Esophagus muscularis mucosa (tissue), 4 donors: Measurements from ENCODE around the gene CPA4. TPM values are rescaled to one million over a fixed set of nuclear protein-coding genes. Genes with fewer than 3 reads are reported as not detected.
A peak's percentile ranks its signal among the peaks of the same experiment; 100 is the strongest.

Source experiments
- DNase-seq: peaks from one replicate; pipeline ENCODE4 v3.0.0-alpha.2; 2017; ENCODE audit errors: extremely low spot score
- H3K27ac ChIP-seq, 4 donors: fragments of 200-600 bp; sonication (generic); replicated peaks in 1 of 4; 1 replicate in 3 of 4; 2 replicates in 1 of 4; pipeline ENCODE4 v1.5.1; 2016 to 2019; ENCODE audit warnings: mild to moderate bottlenecking in 1 of 4
- H3K27me3 ChIP-seq, 4 donors: fragments of 200-600 bp; sonication (generic); one replicate each; pipeline versions ENCODE4 v1.5.1 to v1.6.0; 2016 to 2019
- H3K36me3 ChIP-seq, 4 donors: fragments of 200-600 bp; sonication (generic); one replicate each; pipeline ENCODE4 v1.5.1; 2016 to 2019
- H3K4me1 ChIP-seq, 4 donors: fragments of 200-600 bp; sonication (generic); one replicate each; pipeline ENCODE4 v1.5.1; 2016 to 2019
- H3K4me3 ChIP-seq, 4 donors: fragments of 200-600 bp; sonication (generic); 1 replicate in 2 of 4; 2 replicates in 2 of 4; pipeline ENCODE4 v1.5.1; 2016 to 2019; ENCODE audit warnings: mild to moderate bottlenecking in 4 of 4, moderate library complexity in 1 of 4
- H3K9me3 ChIP-seq, 4 donors: fragments of 200-600 bp; sonication (generic); 1 replicate in 3 of 4; 2 replicates in 1 of 4; pipeline ENCODE4 v1.5.1; 2016 to 2019
- CTCF ChIP-seq, 3 experiments: fragments of 200-600 bp in 2 of 3; fragments of 450-650 bp in 1 of 3; sonication (generic) in 2 of 3; IDR thresholded peaks; one replicate each; pipeline ENCODE4 v1.5.1; 2017 to 2019; ENCODE audit warnings: antibody characterized with exemption in 3 of 3, mild to moderate bottlenecking in 2 of 3, moderate library complexity in 1 of 3
- EP300 ChIP-seq: sonication (generic); formaldehyde crosslinking; IDR thresholded peaks from one replicate; pipeline ENCODE4 v1.6.1; 2017; ENCODE audit warnings: antibody characterized with exemption
- POLR2A ChIP-seq: fragments of 450-650 bp; IDR thresholded peaks from one replicate; pipeline ENCODE4 v1.6.1; 2017; ENCODE audit warnings: antibody characterized with exemption, moderate library complexity, mild to moderate bottlenecking, low read depth
- POLR2AphosphoS5 ChIP-seq, 2 donors: sonication (generic); formaldehyde crosslinking; IDR thresholded peaks; one replicate each; pipeline ENCODE4 v1.6.1; 2017; ENCODE audit warnings: antibody characterized with exemption in 2 of 2
- WGBS: methylation state at CpG from one replicate; pipeline ENCODE4 v1.1.5; 2018; 5-methylcytosine and 5-hydroxymethylcytosine counted together
- intact Hi-C: fragments of 100-400 bp; cut with DNase I; formaldehyde crosslinking; loops from one replicate; pipeline ENCODE4 v1.15.1; 2023
- total RNA-seq, 4 donors: library from RNA; depleted of rRNA; stranded (reverse); fragments of >200 nt; gene quantifications; one replicate each; pipeline versions ENCODE4 v1.1.0 to v1.2.1, GENCODE V29; 2016

Gene CPA4
- total RNA-seq, 4 donors from 2014 or later, result not detected

- Histone ChIP-seq H3K36me3 (no peaks in the 10 kb centered on the region), H3K4me1 (peaks cover 0 to under 1% (median 0%) of the 10 kb centered on the region in 4 donors), H3K27me3 (no peaks in the 10 kb centered on the region), H3K9me3 (no peaks in the 10 kb centered on the region), H3K4me3 (no peak overlapping the region), H3K27ac (no peak overlapping the region)
- DNase-seq, result no peak
- 100% methylated on average over 1 of the region's 1 CpG for WGBS
- intact Hi-C loops, result no loop called here
- TF ChIP-seq EP300 (no peak), POLR2AphosphoS5 (IDR thresholded peaks at IDR 0.05) (no peak), POLR2A (no peak), CTCF (IDR thresholded peaks at IDR 0.05) (no peak)
These were observed 26.0 kb upstream of the CPA4 start for GRCh38 chr7:130266961-130267321.

GRCh38 chr7:130268463-130269317 is 24.3 kb upstream of the CPA4 start:
- Histone ChIP-seq H3K27me3 (no peaks in the 10 kb centered on the region), H3K27ac (no peak overlapping the region), H3K36me3 (no peaks in the 10 kb centered on the region), H3K4me3 (no peak overlapping the region), H3K9me3 (no peaks in the 10 kb centered on the region), H3K4me1 (peaks cover 0 to 18% (median 14%) of the 10 kb centered on the region in 4 donors)
- 84% methylated on average over 6 of the region's 6 CpGs for WGBS
- no peak for TF ChIP-seq POLR2A
- no peak for DNase-seq
- intact Hi-C loops, result no loop called here

- DNase-seq, result no peak
- Histone ChIP-seq H3K36me3 (no peaks in the 10 kb centered on the region), H3K27me3 (no peaks in the 10 kb centered on the region), H3K4me3 (no peak overlapping the region), H3K27ac (no peak overlapping the region), H3K9me3 (no peaks in the 10 kb centered on the region), H3K4me1 (peaks cover 0 to 23% (median 20%) of the 10 kb centered on the region in 4 donors)
- intact Hi-C loops, result no loop called here
- 80% methylated on average over 1 of the region's 1 CpG for WGBS
- no peak for TF ChIP-seq POLR2A
These were observed 23.7 kb upstream of the CPA4 start for GRCh38 chr7:130269318-130269694.

- H3K9me3 ChIP-seq, result no peaks in the 10 kb centered on the region
- intact Hi-C loops, result no loop called here
- no peak for TF ChIP-seq POLR2AphosphoS5 (IDR thresholded peaks at IDR 0.05)
- no peak for TF ChIP-seq POLR2A
- no peak for TF ChIP-seq CTCF (IDR thresholded peaks at IDR 0.05)
- TF ChIP-seq EP300, result no peak
- no peak overlapping the region for H3K27ac ChIP-seq
- no peaks in the 10 kb centered on the region for H3K27me3 ChIP-seq
- whole genome bisulfite sequencing, result 91% methylated on average over 12 of the region's 12 CpGs
- peaks cover 0 to 24% (median 20%) of the 10 kb centered on the region in 4 donors for H3K4me1 ChIP-seq
- H3K4me3 ChIP-seq, result no peak overlapping the region
- DNase-seq, result no peak
- H3K36me3 ChIP-seq, result no peaks in the 10 kb centered on the region
These were observed 21.8 kb upstream of the CPA4 start for GRCh38 chr7:130270947-130271800.

GRCh38 chr7:130272381-130273080 is 20.4 kb upstream of the CPA4 start:
- peaks cover 0 to 24% (median 20%) of the 10 kb centered on the region in 4 donors for H3K4me1 ChIP-seq
- no peaks in the 10 kb centered on the region for H3K36me3 ChIP-seq
- H3K4me3 ChIP-seq, result peak overlapping the region; percentile 34 to 41 (median 39)
- peak; percentile 77 for DNase-seq
- peak overlapping the region in 1 of 4 donors; percentile 49 for H3K27ac ChIP-seq
- intact Hi-C loops, result no loop called here
- H3K27me3 ChIP-seq, result no peaks in the 10 kb centered on the region
- no peak for TF ChIP-seq POLR2AphosphoS5 (IDR thresholded peaks at IDR 0.05)
- TF ChIP-seq EP300, result no peak
- TF ChIP-seq CTCF (IDR thresholded peaks at IDR 0.05), result no peak
- no peak for TF ChIP-seq POLR2A
- no peaks in the 10 kb centered on the region for H3K9me3 ChIP-seq
- 60% methylated on average over 23 of the region's 23 CpGs for WGBS
